K562 (cell line): Measurements from ENCODE around the gene PDCD7. TPM values are rescaled to one million over a fixed set of nuclear protein-coding genes. Genes with fewer than 3 reads are reported as not detected.

Experiments
- ATAC-seq: fragments of 200-7000 bp; cut with Tn5 transposase; 3 replicates; pipeline ENCODE4 v1.9.1; 2020; ENCODE audit warnings: moderate library complexity
- Bru-seq: library from RNA; stranded (reverse); fragments of 400-500 nt; gene quantifications from one replicate; lab custom pipeline; 2021; lab: Mats Ljungman, UMichigan
- BruChase-seq, 2 experiments: library from RNA; stranded (reverse); fragments of 400-500 nt; gene quantifications; one replicate each; lab custom pipeline; 2021; lab: Mats Ljungman, UMichigan
- BruUV-seq: library from RNA; stranded (reverse); fragments of 400-500 nt; replicated peaks from 2 replicates; lab custom pipeline; 2021; lab: Mats Ljungman, UMichigan
- CTCF ChIA-PET: fragments of 300-600 bp; formaldehyde crosslinking; extraction: SDS; loops from one replicate; lab custom pipeline; 2021; ENCODE audit warnings: low intra/inter-chr PET ratio; lab: Yijun Ruan, JAX
- POLR2A ChIA-PET: fragments of 300-600, 350-650 bp; sonication (Branson Sonifier 250); formaldehyde crosslinking; extraction: SDS; loops from one replicate; lab custom pipeline; 2021; ENCODE audit warnings: antibody characterized with exemption, inconsistent platforms; lab: Yijun Ruan, JAX
- DNase-seq, 4 experiments: peaks; one replicate each; pipeline versions ENCODE4 v3.0.0 to v3.0.0-alpha.2; 2011 to 2018; ENCODE audit warnings: low spot score in 3 of 4, mixed read lengths in 3 of 4; ENCODE audit errors: extremely low read depth in 1 of 4
- FAIRE-seq: peaks from 2 replicates; lab custom pipeline; 2011; peaks lifted over from hg19 to GRCh38; lab: Jason Lieb, UNC
- H2AFZ ChIP-seq: 2 replicates; pipeline ENCODE4 v1.6.0; 2011; ENCODE audit warnings: low read depth, low read length, control low read depth, inconsistent platforms
- H3K27ac ChIP-seq: fragments of 200-600 bp; 3 replicates; pipeline ENCODE4 v1.8.0; 2011; ENCODE audit warnings: low read depth, mild to moderate bottlenecking, control low read depth, inconsistent platforms, low read length, moderate library complexity, mixed read lengths; ENCODE audit errors: extremely low read depth
- H3K27me3 ChIP-seq, 2 experiments: fragments of 300-600 bp in 1 of 2; 2 replicates in 1 of 2; 3 replicates in 1 of 2; pipeline versions ENCODE4 v1.6.0 to v1.8.0; 2011; ENCODE audit warnings: inconsistent platforms in 2 of 2, low read length in 2 of 2, mild to moderate bottlenecking in 1 of 2, mixed read lengths in 1 of 2, moderate library complexity in 1 of 2; ENCODE audit not compliant: control insufficient read depth in 2 of 2, insufficient read depth in 2 of 2
- H3K36me3 ChIP-seq: fragments of 300-600 bp; 3 replicates; pipeline ENCODE4 v1.8.0; 2011; ENCODE audit warnings: mild to moderate bottlenecking, low read length, inconsistent platforms; ENCODE audit not compliant: control insufficient read depth, insufficient read depth
- H3K4me1 ChIP-seq, 2 experiments: fragments of 200-600 bp in 1 of 2; replicated peaks in 1 of 2; 2 replicates in 1 of 2; 3 replicates in 1 of 2; pipeline versions ENCODE4 v1.5.1 to v1.8.0; 2011; ENCODE audit warnings: inconsistent platforms in 2 of 2, low read length in 2 of 2, mild to moderate bottlenecking in 1 of 2, mixed read lengths in 1 of 2, moderate library complexity in 1 of 2; ENCODE audit not compliant: control insufficient read depth in 2 of 2, insufficient read depth in 2 of 2
- H3K4me2 ChIP-seq: 2 replicates; pipeline ENCODE4 v1.6.1; 2011; ENCODE audit warnings: low read length, control low read depth, inconsistent platforms, mixed read lengths; ENCODE audit not compliant: insufficient read depth
- H3K4me3 ChIP-seq: fragments of 200-600 bp; sonication (generic), shearing (Covaris generic); 2 replicates; pipeline ENCODE4 v1.5.1; 2016; ENCODE audit warnings: control low read depth, inconsistent platforms
- H3K79me2 ChIP-seq: fragments of 200-600 bp; 3 replicates; pipeline ENCODE4 v1.8.0; 2011; ENCODE audit warnings: low read length, inconsistent platforms; ENCODE audit not compliant: control insufficient read depth, insufficient read depth
- H3K9ac ChIP-seq, 2 experiments: 2 replicates each; pipeline versions ENCODE4 v1.6.0 to v1.6.1; 2011; ENCODE audit warnings: low read depth in 2 of 2, low read length in 2 of 2, control low read depth in 1 of 2, inconsistent platforms in 1 of 2, mild to moderate bottlenecking in 1 of 2, mixed read lengths in 1 of 2; ENCODE audit not compliant: insufficient read depth in 1 of 2
- H3K9me1 ChIP-seq: one replicate; pipeline ENCODE4 v1.6.0; 2011; ENCODE audit warnings: inconsistent platforms, mild to moderate bottlenecking, low read length, moderate library complexity; ENCODE audit not compliant: control insufficient read depth, insufficient read depth
- H3K9me3 ChIP-seq: replicated peaks from 2 replicates; pipeline ENCODE4 v1.5.1; 2011; ENCODE audit warnings: low read depth, low read length, inconsistent platforms; ENCODE audit not compliant: control insufficient read depth, insufficient read depth
- H4K20me1 ChIP-seq: replicated peaks from 2 replicates; pipeline ENCODE4 v1.6.1; 2011; ENCODE audit warnings: low read length, inconsistent platforms, mixed read lengths; ENCODE audit not compliant: control insufficient read depth, insufficient read depth
- HEY1 ChIP-seq: fragments of 250-450 bp; sonication (Bioruptor Pico); IDR thresholded peaks from 2 replicates; pipeline ENCODE4 v1.5.0; 2020; ENCODE audit warnings: mild to moderate bottlenecking, moderate library complexity, borderline replicate concordance
- HNRNPUL1 ChIP-seq: fragments of 200-400 bp; formaldehyde crosslinking; IDR thresholded peaks from 2 replicates; pipeline ENCODE4 v1.6.1; 2017; ENCODE audit warnings: low read length
- MBD2 ChIP-seq: sonication (generic); IDR thresholded peaks from 2 replicates; pipeline ENCODE4 v1.6.1; 2016; ENCODE audit warnings: low read depth, borderline replicate concordance
- RAD51 ChIP-seq: fragments of 450-650 bp; IDR thresholded peaks from 2 replicates; pipeline ENCODE4 v1.7.1; 2016; ENCODE audit warnings: low read depth, mild to moderate bottlenecking, borderline replicate concordance
- TCFL5 ChIP-seq: fragments of 250-450 bp; sonication (Bioruptor Pico); conservative IDR thresholded peaks from 2 replicates; pipeline ENCODE4 v1.6.1; 2021; ENCODE audit warnings: mild to moderate bottlenecking, moderate library complexity, matching md5 sums
- WGBS: fragments of 100-300 bp; shearing (Covaris generic); methylation state at CpG from one replicate; pipeline ENCODE4 v1.1.6; 2016; ENCODE audit warnings: low coverage, mixed read lengths; ENCODE audit not compliant: insufficient coverage; ENCODE audit errors: missing lambda C conversion rate; 5-methylcytosine and 5-hydroxymethylcytosine counted together
- in situ Hi-C: fragments of 300-500 bp; cut with MboI; formaldehyde crosslinking; loops from 4 replicates; pipeline ENCODE4 v1.15.0; 2018; ENCODE audit warnings: inconsistent platforms, mixed read lengths
- intact Hi-C: fragments of 100-400 bp; cut with micrococcal nuclease; formaldehyde crosslinking; loops from 2 replicates; pipeline ENCODE4 v1.14.2; 2022
- long read RNA-seq, 3 experiments: library from polyadenylated mRNA in 2 of 3; library from RNA in 1 of 3; unstranded in 2 of 3; stranded (forward) in 1 of 3; transcript quantifications; one replicate each; pipeline ENCODE4 v2.0.0, GENCODE V29; 2019 to 2022
- polyA minus RNA-seq, 3 experiments: library from RNA; depleted of rRNA, polyadenylated mRNA; stranded (reverse); fragments of >200 nt; gene quantifications; 2 replicates each; pipeline ENCODE4 v1.2.3, GENCODE V29; 2011
- polyA plus RNA-seq, 8 experiments: library from polyadenylated mRNA; depleted of rRNA in 4 of 8; stranded (reverse) in 5 of 8; unstranded in 3 of 8; fragments of >200 nt; fragmentation: Nextera tagmentation in 2 of 8; fragmentation: Illumina TruSeq in 1 of 8; extraction: Ambion mirVana in 2 of 8; extraction: Trizol in 1 of 8; gene quantifications; 2 replicates each; pipeline versions ENCODE4 v1.2.1 to v1.2.3, GENCODE V29; 2011 to 2014; ENCODE audit warnings: inconsistent platforms in 1 of 8, missing spikeins in 1 of 8
- total RNA-seq, 7 experiments: library from RNA; depleted of rRNA in 6 of 7; stranded (reverse); fragments of >200 nt in 6 of 7; fragmentation: Illumina TruSeq in 2 of 7; extraction: Trizol in 2 of 7; gene quantifications; 2 replicates each; pipeline versions ENCODE4 v1.2.1 to v1.2.3, GENCODE V29; 2011 to 2021; ENCODE audit warnings: low replicate concordance in 1 of 7
- TF ChIP-seq, protein P1 (sequence below), 2 experiments: IDR thresholded peaks; 2 replicates each; pipeline ENCODE4 v1.6.1; 2011; ENCODE audit warnings: borderline replicate concordance in 1 of 2, control low read depth in 1 of 2, low read depth in 1 of 2, low read length in 1 of 2, mild to moderate bottlenecking in 1 of 2, mixed read lengths in 1 of 2, moderate library complexity in 1 of 2; ENCODE audit not compliant: insufficient read depth in 1 of 2, insufficient read length in 1 of 2, poor library complexity in 1 of 2, severe bottlenecking in 1 of 2; ENCODE audit errors: extremely low read depth in 1 of 2
- TF ChIP-seq, protein P2 (sequence below): fragments of 250-450 bp; sonication (Bioruptor Pico); IDR thresholded peaks from 2 replicates; pipeline ENCODE4 v1.4.0; 2020; ENCODE audit warnings: mild to moderate bottlenecking, moderate library complexity

PDCD7 gene, protein sequence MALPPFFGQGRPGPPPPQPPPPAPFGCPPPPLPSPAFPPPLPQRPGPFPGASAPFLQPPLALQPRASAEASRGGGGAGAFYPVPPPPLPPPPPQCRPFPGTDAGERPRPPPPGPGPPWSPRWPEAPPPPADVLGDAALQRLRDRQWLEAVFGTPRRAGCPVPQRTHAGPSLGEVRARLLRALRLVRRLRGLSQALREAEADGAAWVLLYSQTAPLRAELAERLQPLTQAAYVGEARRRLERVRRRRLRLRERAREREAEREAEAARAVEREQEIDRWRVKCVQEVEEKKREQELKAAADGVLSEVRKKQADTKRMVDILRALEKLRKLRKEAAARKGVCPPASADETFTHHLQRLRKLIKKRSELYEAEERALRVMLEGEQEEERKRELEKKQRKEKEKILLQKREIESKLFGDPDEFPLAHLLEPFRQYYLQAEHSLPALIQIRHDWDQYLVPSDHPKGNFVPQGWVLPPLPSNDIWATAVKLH
- 23.6 and 32.7 TPM in 2 replicates for total RNA-seq (2011; cell fraction: chromatin; rRNA removed; ENCODE audit: low replicate concordance)
- 18.0 TPM in 2 replicates for total RNA-seq (2011; cell fraction: nucleolus; rRNA removed)
- 23.0 and 29.0 TPM in 2 replicates for total RNA-seq (2011; cell fraction: nucleoplasm; rRNA removed)
- 16.4 and 18.9 TPM in 2 replicates for total RNA-seq (2014; rRNA removed)
- 15.8 and 17.1 TPM in 2 replicates for total RNA-seq (2014; rRNA removed; fragmentation: Illumina TruSeq; extraction: Trizol)
- total RNA-seq (2015; rRNA removed; fragmentation: Illumina TruSeq; extraction: Trizol) = 15.7 and 18.8 TPM in 2 replicates
- 22.8 and 24.4 TPM in 2 replicates for total RNA-seq (2021)
- polyA plus RNA-seq (2011; rRNA removed) = 20.1 and 21.9 TPM in 2 replicates
- 13.4 and 15.0 TPM in 2 replicates for polyA plus RNA-seq (2011; cell fraction: cytosol; rRNA removed)
- 11.2 and 14.6 TPM in 2 replicates for polyA plus RNA-seq (2011; cell fraction: nucleus; rRNA removed)
- 18.3 and 20.3 TPM in 2 replicates for polyA plus RNA-seq (2012)
- 26.5 and 30.2 TPM in 2 replicates for polyA plus RNA-seq (2014; fragmentation: Illumina TruSeq; extraction: Trizol)
- 10 to 100 TPM; 11.8 to 12.1 TPM for polyA plus RNA-seq (2014; fragmentation: Nextera tagmentation; extraction: Ambion mirVana)
- 19.1 and 22.9 TPM in 2 replicates for polyA plus RNA-seq (2014; rRNA removed)
- polyA minus RNA-seq (2011; rRNA and poly(A)+ RNA removed) = 13.9 and 14.7 TPM in 2 replicates
- polyA minus RNA-seq (2011; cell fraction: cytosol; rRNA and poly(A)+ RNA removed) = 12.7 and 15.0 TPM in 2 replicates
- polyA minus RNA-seq (2011; cell fraction: nucleus; rRNA and poly(A)+ RNA removed) = 5.9 and 8.6 TPM in 2 replicates
- Bru-seq, nascent RNA = percentile 72 among the genes with signal in this experiment
- BruChase-seq, experiment 1, labeled RNA remaining after a 2-hour chase = percentile 81 among the genes with signal in this experiment
- percentile 81 among the genes with signal in this experiment for BruChase-seq, experiment 2, labeled RNA remaining after a 6-hour chase
- long read RNA-seq, experiment 1, transcript PDCD7-201 (5 exons, 2,851 nt) = major isoform, 26 of 140 reads
- long read RNA-seq, experiment 1, partial matches to known transcripts = 68 of 140 reads
- long read RNA-seq, experiment 1, other reads (novel, unspliced or antisense) = 45 of 140 reads
- long read RNA-seq, experiment 2, transcript PDCD7-201 (5 exons, 2,851 nt) = major isoform, 17 of 35 reads
- long read RNA-seq, experiment 2, partial matches to known transcripts = 3 of 35 reads
- long read RNA-seq, experiment 2, other reads (novel, unspliced or antisense) = 14 of 35 reads
- long read RNA-seq, experiment 3, partial matches to known transcripts = 7 of 8 reads
- long read RNA-seq, experiment 3, other reads (novel, unspliced or antisense) = 1 of 8 reads

DNA sequence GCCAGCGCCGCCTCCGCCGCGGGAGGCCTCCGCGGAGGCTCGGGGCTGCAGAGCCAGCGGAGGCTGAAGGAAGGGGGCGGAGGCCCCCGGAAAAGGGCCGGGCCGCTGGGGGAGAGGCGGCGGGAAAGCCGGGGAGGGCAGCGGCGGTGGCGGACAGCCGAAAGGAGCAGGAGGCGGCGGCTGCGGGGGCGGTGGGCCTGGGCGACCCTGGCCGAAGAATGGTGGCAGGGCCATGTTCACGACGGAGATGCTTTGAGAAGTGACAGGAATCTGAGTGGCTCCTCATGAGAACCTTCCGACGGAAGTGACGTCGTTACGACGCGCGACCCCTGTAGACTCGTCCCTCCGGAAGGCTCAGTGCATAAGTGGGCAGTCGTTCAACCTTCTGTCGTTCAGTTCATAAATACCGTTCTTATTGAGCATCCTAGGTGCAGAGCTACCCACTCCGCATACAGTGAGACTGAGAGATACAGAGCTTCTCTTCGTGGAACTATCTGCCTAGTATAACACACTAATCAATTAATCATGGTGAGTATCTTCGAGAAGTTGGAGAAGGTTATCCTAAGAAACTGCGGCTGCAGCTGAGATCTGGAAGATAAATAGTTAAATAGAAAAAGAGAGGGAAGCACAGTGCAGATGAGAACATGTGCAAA lies at the start of gene PDCD7:
Gene PDCD7, minus strand, starts transcription at position 261 of the 653 bp plus-strand sequence. Its CDS starts 27 bp downstream, at position 234.
- peak within 1 kb of the TSS; percentile 98 for H2AFZ ChIP-seq
- peaks cover 22% of the 10 kb centered on the region for H3K36me3 ChIP-seq
- intact Hi-C loops = no loop called here
- FAIRE-seq = peak; percentile 98
- H4K20me1 ChIP-seq = peaks cover 4% of the 10 kb centered on the region; the same call in 1 of the 2 replicates
- H3K9me3 ChIP-seq = 0 out of 2 replicates have a peak, but pooled peaks cover 1% of the 10 kb centered on the region
- peak within 1 kb of the TSS; percentile 76 for H3K27ac ChIP-seq
- no peaks in the 10 kb centered on the region for H3K27me3 ChIP-seq
- POLR2A ChIA-PET = interaction anchor here (0.7 to 1.6 kb wide), 6 partner anchors 9 to 1036 kb away, joined by 3 to 7 read pairs (median 4); partner anchors contain the start of gene RNU5B-1
- peaks cover 3 to 17% of the 10 kb centered on the region in 2 experiments; a peak in 3 of 5 replicates for H3K4me1 ChIP-seq
- no peaks in the 10 kb centered on the region for H3K9me1 ChIP-seq
- DNase-seq = peak; percentile 88 to 97 (median 89)
- H3K4me2 ChIP-seq = peak within 1 kb of the TSS; percentile 94
- ATAC-seq = peak; percentile 92
- 2% methylated on average over 27 of the region's 45 CpGs for WGBS
- BruUV-seq = no TSS peak
- peak within 1 kb of the TSS; percentile 88 for H3K4me3 ChIP-seq
- H3K79me2 ChIP-seq = peaks cover 38% of the 10 kb centered on the region
- in situ Hi-C loops = no loop called here
- CTCF ChIA-PET = no interaction called here
- H3K9ac ChIP-seq = peak within 1 kb of the TSS; percentile 85 to 94
- no peak for TF ChIP-seq RAD51
- TF ChIP-seq MBD2 = 0 out of 2 replicates have a peak, but pooled peaks have one; percentile 65
- TF ChIP-seq HNRNPUL1 = no peak
- TF ChIP-seq, protein P1, sequence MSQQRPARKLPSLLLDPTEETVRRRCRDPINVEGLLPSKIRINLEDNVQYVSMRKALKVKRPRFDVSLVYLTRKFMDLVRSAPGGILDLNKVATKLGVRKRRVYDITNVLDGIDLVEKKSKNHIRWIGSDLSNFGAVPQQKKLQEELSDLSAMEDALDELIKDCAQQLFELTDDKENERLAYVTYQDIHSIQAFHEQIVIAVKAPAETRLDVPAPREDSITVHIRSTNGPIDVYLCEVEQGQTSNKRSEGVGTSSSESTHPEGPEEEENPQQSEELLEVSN (IDR thresholded peaks at IDR 0.05; ENCODE audit: borderline replicate concordance in 1 of 2, extremely low read depth in 1 of 2, insufficient read depth in 1 of 2, insufficient read length in 1 of 2, low read depth in 1 of 2, low read length in 1 of 2, poor library complexity in 1 of 2, severe bottlenecking in 1 of 2) = no peak
- TF ChIP-seq TCFL5 (CRISPR knock-in tag) = no peak
- TF ChIP-seq, protein P2, sequence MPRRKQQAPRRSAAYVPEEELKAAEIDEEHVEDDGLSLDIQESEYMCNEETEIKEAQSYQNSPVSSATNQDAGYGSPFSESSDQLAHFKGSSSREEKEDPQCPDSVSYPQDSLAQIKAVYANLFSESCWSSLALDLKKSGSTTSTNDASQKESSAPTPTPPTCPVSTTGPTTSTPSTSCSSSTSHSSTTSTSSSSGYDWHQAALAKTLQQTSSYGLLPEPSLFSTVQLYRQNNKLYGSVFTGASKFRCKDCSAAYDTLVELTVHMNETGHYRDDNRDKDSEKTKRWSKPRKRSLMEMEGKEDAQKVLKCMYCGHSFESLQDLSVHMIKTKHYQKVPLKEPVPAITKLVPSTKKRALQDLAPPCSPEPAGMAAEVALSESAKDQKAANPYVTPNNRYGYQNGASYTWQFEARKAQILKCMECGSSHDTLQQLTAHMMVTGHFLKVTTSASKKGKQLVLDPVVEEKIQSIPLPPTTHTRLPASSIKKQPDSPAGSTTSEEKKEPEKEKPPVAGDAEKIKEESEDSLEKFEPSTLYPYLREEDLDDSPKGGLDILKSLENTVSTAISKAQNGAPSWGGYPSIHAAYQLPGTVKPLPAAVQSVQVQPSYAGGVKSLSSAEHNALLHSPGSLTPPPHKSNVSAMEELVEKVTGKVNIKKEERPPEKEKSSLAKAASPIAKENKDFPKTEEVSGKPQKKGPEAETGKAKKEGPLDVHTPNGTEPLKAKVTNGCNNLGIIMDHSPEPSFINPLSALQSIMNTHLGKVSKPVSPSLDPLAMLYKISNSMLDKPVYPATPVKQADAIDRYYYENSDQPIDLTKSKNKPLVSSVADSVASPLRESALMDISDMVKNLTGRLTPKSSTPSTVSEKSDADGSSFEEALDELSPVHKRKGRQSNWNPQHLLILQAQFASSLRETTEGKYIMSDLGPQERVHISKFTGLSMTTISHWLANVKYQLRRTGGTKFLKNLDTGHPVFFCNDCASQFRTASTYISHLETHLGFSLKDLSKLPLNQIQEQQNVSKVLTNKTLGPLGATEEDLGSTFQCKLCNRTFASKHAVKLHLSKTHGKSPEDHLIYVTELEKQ (CRISPR knock-in tag) = no peak
- TF ChIP-seq HEY1 (CRISPR knock-in tag) = no peak
